B cell (primary cell): ENCODE data around the gene TRPT1. TPM values are rescaled to one million over a fixed set of nuclear protein-coding genes. Genes with fewer than 3 reads are reported as not detected.

Experiments
- ATAC-seq: fragments of 200-7000 bp; cut with Tn5 transposase; one replicate; pipeline ENCODE4 v1.10.0; 2021; ENCODE audit warnings: low read depth, mild to moderate bottlenecking, moderate number of reproducible peaks, moderate library complexity
- CTCF ChIA-PET: fragments of 350-600 bp; sonication (Branson Sonifier 250); formaldehyde crosslinking; loops from one replicate; lab custom pipeline; 2021; ENCODE audit warnings: antibody characterized with exemption, inconsistent platforms; lab: Charles Lee
- POLR2A ChIA-PET: fragments of 350-600 bp; sonication (Branson Sonifier 250); formaldehyde crosslinking; loops from one replicate; lab custom pipeline; 2021; ENCODE audit warnings: antibody characterized with exemption; lab: Charles Lee
- DNase-seq: peaks from one replicate; pipeline ENCODE4 v3.0.0; 2013
- H2AFZ ChIP-seq: 2 replicates; pipeline ENCODE4 v1.6.1; 2012; ENCODE audit warnings: mild to moderate bottlenecking, low read depth, low read length; ENCODE audit not compliant: insufficient read depth, poor library complexity, severe bottlenecking
- H3K27ac ChIP-seq, 2 donors: 1 replicate in 1 of 2; 2 replicates in 1 of 2; pipeline ENCODE4 v1.5.1; 2012 to 2013; ENCODE audit warnings: low read length in 2 of 2, mild to moderate bottlenecking in 2 of 2, moderate library complexity in 1 of 2
- H3K27me3 ChIP-seq, 4 experiments: fragments of 200-600 bp in 1 of 4; sonication (generic) in 1 of 4; replicated peaks in 1 of 4; 1 replicate in 2 of 4; 2 replicates in 2 of 4; pipeline versions ENCODE4 v1.6.1 to v1.7.0; 2013 to 2016; ENCODE audit warnings: low read length in 3 of 4, mild to moderate bottlenecking in 2 of 4, mixed read lengths in 1 of 4, moderate library complexity in 1 of 4; ENCODE audit not compliant: insufficient read depth in 4 of 4, control insufficient read depth in 3 of 4; ENCODE audit errors: control extremely low read depth in 1 of 4
- H3K36me3 ChIP-seq, 2 experiments: replicated peaks in 1 of 2; 1 replicate in 1 of 2; 2 replicates in 1 of 2; pipeline versions ENCODE4 v1.6.1 to v1.7.1; 2013; ENCODE audit warnings: low read length in 1 of 2; ENCODE audit not compliant: insufficient read depth in 2 of 2, control insufficient read depth in 1 of 2; ENCODE audit errors: control extremely low read depth in 1 of 2, extremely low read depth in 1 of 2
- H3K4me1 ChIP-seq, 2 donors: fragments of 200-600 bp in 1 of 2; sonication (generic) in 1 of 2; 1 replicate in 1 of 2; 2 replicates in 1 of 2; pipeline versions ENCODE4 v1.5.1 to v1.6.1; 2013 to 2017; ENCODE audit warnings: low read length in 2 of 2; ENCODE audit not compliant: control insufficient read depth in 2 of 2, insufficient read depth in 2 of 2
- H3K4me2 ChIP-seq: replicated peaks from 2 replicates; pipeline ENCODE3; 2012; ENCODE audit warnings: mild to moderate bottlenecking, low read depth, low read length; ENCODE audit not compliant: poor library complexity, severe bottlenecking
- H3K4me3 ChIP-seq, 5 experiments: fragments of 200-600 bp in 1 of 5; sonication (generic) in 1 of 5; 1 replicate in 3 of 5; 2 replicates in 2 of 5; pipeline versions ENCODE4 v1.5.1 to v1.7.0; 2011 to 2016; ENCODE audit warnings: low read length in 4 of 5, mild to moderate bottlenecking in 4 of 5, low read depth in 2 of 5, control low read depth in 1 of 5, moderate library complexity in 1 of 5; ENCODE audit not compliant: insufficient read depth in 1 of 5; ENCODE audit errors: control extremely low read depth in 1 of 5, extremely low read depth in 1 of 5
- H3K79me2 ChIP-seq: fragments of 200-600 bp; sonication (generic); one replicate; pipeline ENCODE4 v1.6.0; 2016; ENCODE audit warnings: low read length; ENCODE audit not compliant: control insufficient read depth, insufficient read depth
- H3K9ac ChIP-seq: fragments of 200-600 bp; sonication (generic); 2 replicates; pipeline ENCODE4 v1.6.1; 2017; ENCODE audit warnings: mild to moderate bottlenecking, low read length, moderate library complexity
- H3K9me3 ChIP-seq, 3 donors: one replicate each; pipeline versions ENCODE4 v1.6.1 to v1.7.1; 2013; ENCODE audit warnings: low read length in 2 of 3; ENCODE audit not compliant: control insufficient read depth in 2 of 3, insufficient read depth in 1 of 3; ENCODE audit errors: control extremely low read depth in 1 of 3
- H4K20me1 ChIP-seq: 2 replicates; pipeline ENCODE4 v1.6.0; 2012; ENCODE audit warnings: mild to moderate bottlenecking, low read length; ENCODE audit not compliant: insufficient read depth, control insufficient read depth, poor library complexity, severe bottlenecking
- H3K27ac Mint-ChIP-seq: one replicate; pipeline ENCODE4 v1.8.0; 2021; ENCODE audit warnings: mixed read lengths
- H3K27me3 Mint-ChIP-seq: one replicate; pipeline ENCODE4 v1.8.0; 2021; ENCODE audit warnings: mixed read lengths
- H3K4me1 Mint-ChIP-seq: one replicate; pipeline ENCODE4 v1.8.0; 2021; ENCODE audit warnings: mixed read lengths
- H3K4me3 Mint-ChIP-seq: one replicate; pipeline ENCODE4 v1.8.0; 2021; ENCODE audit warnings: mixed read lengths
- H3K9me3 Mint-ChIP-seq: one replicate; pipeline ENCODE4 v1.8.0; 2022; ENCODE audit warnings: mixed read lengths; ENCODE audit not compliant: insufficient read depth
- EZH2 ChIP-seq: IDR thresholded peaks from 2 replicates; pipeline ENCODE4 v1.6.1; 2012; ENCODE audit warnings: borderline replicate concordance, low read depth, mild to moderate bottlenecking, moderate library complexity, low read length; ENCODE audit not compliant: insufficient read depth, poor library complexity, severe bottlenecking
- WGBS: methylation state at CpG from one replicate; pipeline ENCODE4 v1.1.5; 2013; ENCODE audit warnings: missing lambda C conversion rate; ENCODE audit not compliant: insufficient coverage; 5-methylcytosine and 5-hydroxymethylcytosine counted together
- intact Hi-C: fragments of 100-400 bp; cut with micrococcal nuclease; formaldehyde crosslinking; loops from one replicate; pipeline ENCODE4 v1.10.0; 2022
- polyA plus RNA-seq: library from polyadenylated mRNA; depleted of rRNA; stranded (reverse); fragments of >200 nt; gene quantifications from 2 replicates; pipeline ENCODE4 v1.2.3, GENCODE V29; 2012
- total RNA-seq, 2 donors: library from RNA; stranded (reverse); fragments of 120-200 nt in 1 of 2; gene quantifications; 1 replicate in 1 of 2; 2 replicates in 1 of 2; pipeline versions ENCODE4 v1.2.3 to v1.2.4, GENCODE V29; 2013 to 2022
- TF ChIP-seq, protein P1 (sequence below): fragments of 200-600 bp; IDR thresholded peaks from one replicate; pipeline ENCODE4 v1.8.0; 2022; ENCODE audit warnings: antibody characterized with exemption, mild to moderate bottlenecking

TRPT1 gene
- total and polyA plus RNA-seq, 2 donors (not counting 1 experiment from before 2014, with no cell fraction given), result 59.6 to 145 TPM

- H3K4me2 ChIP-seq, result peak overlapping the region; percentile 92
- H3K27me3 ChIP-seq, result no peaks in the 10 kb centered on the region
- intact Hi-C loops, result loop anchor here (1.0 kb wide), 6 partner anchors 18 to 84 kb away; partner anchors contain the start of genes FKBP2, NUDT22, PLCB3 and TRPT1
- Mint-ChIP-seq H3K4me3 (peak overlapping the region; percentile 100), H3K4me1 (peaks cover 19% of the 10 kb centered on the region), H3K27ac (peak overlapping the region; percentile 99), H3K27me3 (no peaks in the 10 kb centered on the region), H3K9me3 (no peaks in the 10 kb centered on the region)
- peaks cover 0 to 3% (median 0%) of the 10 kb centered on the region in 3 donors for H3K9me3 ChIP-seq
- no peaks in the 10 kb centered on the region for H3K36me3 ChIP-seq
- H3K4me3 ChIP-seq, result peak overlapping the region; percentile 40 to 96 (median 83)
- H3K9ac ChIP-seq, result peak overlapping the region; percentile 76
- ATAC-seq (peak; percentile 0), DNase-seq (no peak)
- TF ChIP-seq, protein P1, sequence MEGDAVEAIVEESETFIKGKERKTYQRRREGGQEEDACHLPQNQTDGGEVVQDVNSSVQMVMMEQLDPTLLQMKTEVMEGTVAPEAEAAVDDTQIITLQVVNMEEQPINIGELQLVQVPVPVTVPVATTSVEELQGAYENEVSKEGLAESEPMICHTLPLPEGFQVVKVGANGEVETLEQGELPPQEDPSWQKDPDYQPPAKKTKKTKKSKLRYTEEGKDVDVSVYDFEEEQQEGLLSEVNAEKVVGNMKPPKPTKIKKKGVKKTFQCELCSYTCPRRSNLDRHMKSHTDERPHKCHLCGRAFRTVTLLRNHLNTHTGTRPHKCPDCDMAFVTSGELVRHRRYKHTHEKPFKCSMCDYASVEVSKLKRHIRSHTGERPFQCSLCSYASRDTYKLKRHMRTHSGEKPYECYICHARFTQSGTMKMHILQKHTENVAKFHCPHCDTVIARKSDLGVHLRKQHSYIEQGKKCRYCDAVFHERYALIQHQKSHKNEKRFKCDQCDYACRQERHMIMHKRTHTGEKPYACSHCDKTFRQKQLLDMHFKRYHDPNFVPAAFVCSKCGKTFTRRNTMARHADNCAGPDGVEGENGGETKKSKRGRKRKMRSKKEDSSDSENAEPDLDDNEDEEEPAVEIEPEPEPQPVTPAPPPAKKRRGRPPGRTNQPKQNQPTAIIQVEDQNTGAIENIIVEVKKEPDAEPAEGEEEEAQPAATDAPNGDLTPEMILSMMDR, result no peak
- no peak for TF ChIP-seq EZH2
- peaks cover 14 to 29% of the 10 kb centered on the region in 2 donors for H3K4me1 ChIP-seq
- CTCF ChIA-PET, result interaction anchor here (0.8 to 5.7 kb wide), 7 partner anchors 12 to 64 kb away, joined by 3 to 73 read pairs (median 11); partner anchors contain the start of genes CATSPERZ, ESRRA, FERMT3 and PLCB3
- H4K20me1 ChIP-seq, result no peaks in the 10 kb centered on the region
- POLR2A ChIA-PET, result interaction anchor here (0.6 to 4.6 kb wide), 13 partner anchors 15 to 1624 kb away, joined by 3 to 67 read pairs (median 7); partner anchors contain the start of genes BAD, CCDC88B, FERMT3 and GPR137
- peak overlapping the region; percentile 89 to 91 for H3K27ac ChIP-seq
- peak overlapping the region; percentile 75 for H2AFZ ChIP-seq
- H3K79me2 ChIP-seq, result no peaks in the 10 kb centered on the region
- WGBS, result under 1% methylated on average over 34 of the region's 34 CpGs
Observed at GRCh38 chr11:64268893-64269539, 43.0 kb upstream of the TRPT1 start.
